Myocyte (in vitro differentiated cells): ENCODE data around the gene DGKI. TPM values are rescaled to one million over a fixed set of nuclear protein-coding genes. Genes with fewer than 3 reads are reported as not detected.

Source experiments
- DNase-seq: peaks from one replicate; pipeline ENCODE4 v3.0.0-alpha.2; 2012; ENCODE audit warnings: low read depth
- total RNA-seq: library from RNA; depleted of rRNA; stranded (reverse); fragments of >200 nt; gene quantifications from 2 replicates; pipeline ENCODE4 v1.2.3, GENCODE V29; 2014

DGKI gene
- total RNA-seq, 1 donor from 2014 or later: 7.9 TPM

GRCh38 chr7:137689761-137690160 is 157.0 kb downstream of the DGKI start:
- no peak for DNase-seq

GRCh38 chr7:137687556-137688265 is 159.1 kb downstream of the DGKI start:
- peak; percentile 64 for DNase-seq

GRCh38 chr7:137685433-137686164 is 161.2 kb downstream of the DGKI start:
- peak; percentile 60 for DNase-seq

DNA sequence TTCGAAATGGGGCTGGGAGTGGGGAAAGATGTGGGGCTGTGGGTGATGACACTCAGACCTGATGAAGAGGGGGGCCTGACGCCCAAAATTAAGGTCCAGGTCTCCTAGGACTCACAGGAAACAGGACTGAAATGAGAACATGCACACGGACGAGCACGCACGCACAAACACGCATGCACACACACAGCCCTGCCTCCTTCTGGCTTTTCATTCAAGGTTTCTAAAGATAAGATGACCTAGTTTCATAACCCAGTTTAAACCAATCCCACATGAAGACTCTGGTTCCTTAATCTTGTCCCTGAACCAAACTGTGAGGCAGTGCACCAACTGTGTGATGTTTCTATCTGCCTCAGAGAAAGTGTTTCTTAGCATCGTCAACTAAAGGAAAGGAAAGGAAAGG is 162.0 kb downstream of the DGKI start:
- no peak for DNase-seq

GRCh38 chr7:137684316-137684715 is 162.5 kb downstream of the DGKI start:
- no peak for DNase-seq

- peak; percentile 35 for DNase-seq
Observed at GRCh38 chr7:137682596-137682995, 164.2 kb downstream of the DGKI start.

- peak; percentile 61 for DNase-seq
Observed at GRCh38 chr7:137681657-137682562, 164.9 kb downstream of the DGKI start.

- no peak for DNase-seq
Observed at GRCh38 chr7:137674551-137675409, 172.0 kb downstream of the DGKI start.

DNA sequence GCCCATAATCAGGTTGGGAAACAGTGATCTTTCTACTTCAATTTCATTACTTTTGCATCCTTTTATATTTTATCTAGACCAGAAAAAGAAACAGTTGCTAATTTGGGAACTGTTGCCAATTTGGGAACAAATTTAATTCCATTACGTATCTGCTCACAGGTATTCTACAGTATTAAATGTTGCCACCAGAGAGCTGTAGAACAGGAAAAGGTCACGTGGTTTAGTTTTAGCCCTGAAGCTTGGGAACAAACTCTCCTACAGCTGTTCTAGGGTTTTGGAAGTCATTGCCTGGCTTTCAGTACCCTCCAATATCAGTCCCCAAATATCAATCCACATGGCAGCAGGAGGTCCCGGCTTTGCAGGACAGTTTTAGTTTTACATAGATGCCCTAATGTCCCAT is 172.7 kb downstream of the DGKI start:
- DNase-seq: no peak

GRCh38 chr7:137671920-137672319 is 174.9 kb downstream of the DGKI start:
- no peak for DNase-seq

GRCh38 chr7:137670222-137671064 is 176.3 kb downstream of the DGKI start:
- peak; percentile 54 for DNase-seq

DNA sequence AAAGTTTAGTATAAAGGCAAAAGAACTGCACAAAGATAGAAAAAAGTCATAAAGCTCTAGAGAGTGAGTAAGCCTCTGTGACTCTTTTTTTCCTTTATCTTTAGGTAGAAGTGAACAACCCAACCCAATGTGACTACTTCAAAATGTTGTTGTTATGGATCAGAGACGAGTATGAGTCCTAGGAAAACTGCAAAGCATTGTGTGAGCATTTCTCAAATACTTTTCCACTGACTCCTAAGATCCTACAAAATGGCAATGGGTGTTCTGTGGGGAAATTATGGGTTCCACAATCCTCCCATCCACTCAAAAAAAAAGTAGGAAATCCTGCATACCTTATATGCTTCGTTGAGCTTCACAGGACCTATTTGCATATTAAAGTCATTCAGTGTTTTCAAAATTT is 177.1 kb downstream of the DGKI start:
- DNase-seq: no peak

DNA sequence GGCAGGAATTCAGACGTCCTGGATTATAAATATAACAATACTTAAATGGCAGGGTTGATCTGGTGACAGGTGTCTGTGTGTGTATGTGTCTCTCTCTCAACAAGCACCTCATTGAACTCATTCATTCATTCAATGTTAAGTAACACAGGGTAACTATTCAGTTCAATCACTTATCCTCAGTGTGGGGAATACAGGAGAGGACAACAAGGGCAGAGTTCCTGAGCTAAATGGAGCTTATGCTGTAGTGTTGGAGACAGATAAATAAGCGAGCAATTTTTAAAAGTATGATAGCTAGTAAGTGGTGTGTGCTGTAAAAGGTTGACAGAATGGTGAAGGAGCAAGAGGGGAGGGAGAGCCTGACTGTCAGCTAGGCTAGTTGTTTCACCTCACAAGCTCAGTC is 178.4 kb downstream of the DGKI start:
- peak; percentile 24 for DNase-seq

DNA sequence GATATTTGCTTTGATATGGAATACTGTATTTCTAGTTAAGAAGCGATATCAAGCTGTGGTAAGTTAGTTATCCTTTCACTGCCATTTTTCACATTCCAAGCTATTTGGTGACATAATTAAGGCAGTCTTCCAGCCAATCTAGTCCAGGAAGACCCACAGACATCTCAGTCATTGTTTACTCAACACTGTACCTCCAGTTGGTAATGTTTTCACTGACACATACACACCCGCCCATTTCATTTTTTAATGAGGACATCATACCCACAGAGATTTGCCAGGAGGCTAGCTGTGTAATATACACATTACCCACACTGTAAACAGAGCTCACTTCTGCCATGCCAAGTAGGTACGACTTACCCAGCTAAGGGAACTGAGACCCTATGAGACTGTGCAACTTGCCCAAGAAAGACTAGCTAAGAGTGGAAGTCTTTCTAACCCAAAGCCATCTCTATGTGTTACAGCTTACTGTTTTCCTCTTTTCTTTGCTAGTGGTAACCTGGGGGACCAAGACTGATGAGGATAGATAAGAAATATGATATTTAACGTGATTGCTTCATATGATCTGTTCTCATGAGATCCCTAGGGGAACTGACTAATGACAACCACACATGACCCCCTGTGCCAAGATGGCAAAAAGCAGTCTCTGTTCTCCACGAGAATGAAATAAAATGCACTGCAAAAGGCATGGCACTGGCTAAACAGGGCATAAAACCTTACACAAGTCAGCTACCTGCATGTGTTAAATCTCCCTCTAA is 179.0 kb downstream of the DGKI start:
- peak; percentile 78 for DNase-seq

DNA sequence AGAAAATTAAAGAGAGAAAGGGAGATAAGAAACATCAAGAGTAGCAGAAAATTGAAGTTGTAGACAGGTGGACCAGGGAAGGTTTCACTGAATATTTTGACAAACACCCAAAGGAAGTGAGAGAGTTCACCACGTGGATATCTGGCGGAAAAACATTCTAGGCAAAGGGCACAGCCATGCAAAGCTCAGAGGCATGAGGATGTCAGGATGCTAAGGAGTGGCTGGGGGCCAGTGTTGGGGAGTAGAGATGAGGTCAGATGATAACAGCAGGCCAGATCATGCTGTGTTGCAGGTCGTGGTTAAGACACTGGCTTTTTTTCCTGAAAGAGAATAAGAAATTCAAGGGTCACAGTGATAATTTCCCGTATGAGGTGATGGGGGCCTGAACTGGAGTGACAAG is 181.9 kb downstream of the DGKI start:
- DNase-seq: no peak

GRCh38 chr7:137661634-137662033 is 185.1 kb downstream of the DGKI start:
- no peak for DNase-seq

GRCh38 chr7:137658190-137658900 is 188.4 kb downstream of the DGKI start:
- DNase-seq: no peak

DNA sequence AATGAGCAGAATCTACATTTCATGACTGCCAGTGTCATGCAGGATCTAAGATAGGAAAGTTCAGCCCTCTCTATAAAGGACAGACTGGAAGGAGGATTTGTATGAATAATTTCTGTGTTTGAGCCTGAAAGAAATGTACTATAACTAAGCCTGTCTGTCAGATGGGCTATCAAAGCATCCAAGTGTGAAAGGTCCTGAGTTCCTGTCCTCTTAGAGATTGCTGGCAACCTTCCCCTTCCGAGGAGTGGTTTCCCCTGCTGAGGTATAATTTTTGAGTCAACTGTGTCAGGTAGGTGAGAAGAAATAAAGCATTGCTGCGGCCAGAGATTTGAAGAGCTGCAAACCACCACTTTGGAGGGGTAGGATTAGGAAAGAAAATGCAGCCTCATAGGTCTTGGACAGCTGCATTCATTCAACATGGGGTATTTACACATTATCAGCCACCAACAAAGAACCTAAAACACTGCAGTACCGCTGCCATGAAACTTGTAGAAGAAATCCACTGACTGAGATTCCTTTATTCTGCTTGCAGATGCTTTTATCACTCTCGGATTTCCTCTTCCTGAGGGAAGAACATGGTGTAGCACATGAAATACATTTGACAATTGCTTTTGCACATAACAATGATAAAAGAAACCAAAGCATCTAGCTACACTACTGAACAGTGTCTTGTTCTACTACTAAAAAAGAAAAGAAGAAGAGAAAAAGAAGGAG is 189.1 kb downstream of the DGKI start:
- DNase-seq: no peak
